Panc1 (cell line): ENCODE measurements around the gene RYR3. TPM values are rescaled to one million over a fixed set of nuclear protein-coding genes. Genes with fewer than 3 reads are reported as not detected.

ENCODE experiments used
- ATAC-seq: fragments of 200-7000 bp; cut with Tn5 transposase; 2 replicates; pipeline ENCODE4 v1.9.1; 2020; ENCODE audit warnings: mild to moderate bottlenecking, moderate library complexity
- BruUV-seq: library from RNA; stranded (reverse); fragments of 400-500 nt; replicated peaks from 2 replicates; lab custom pipeline; 2021; lab: Mats Ljungman, UMichigan
- CTCF ChIA-PET: fragments of 300-600 bp; sonication (Branson Sonifier 250); formaldehyde crosslinking; loops from one replicate; lab custom pipeline; 2022; ENCODE audit warnings: antibody characterized with exemption; lab: Charles Lee
- POLR2A ChIA-PET: fragments of 300-600 bp; sonication (Branson Sonifier 250); formaldehyde crosslinking; loops from one replicate; lab custom pipeline; 2022; ENCODE audit warnings: antibody characterized with exemption; lab: Charles Lee
- DNase-seq: peaks from one replicate; pipeline ENCODE4 v3.0.0-alpha.2; 2010; ENCODE audit warnings: low read depth, low spot score
- H3K27ac ChIP-seq: 2 replicates; pipeline ENCODE4 v1.5.1; 2011; ENCODE audit warnings: mild to moderate bottlenecking, low read length, inconsistent platforms
- H3K27me3 ChIP-seq: fragments of 200-500 bp; sonication (Bioruptor generic); 2 replicates; pipeline ENCODE4 v1.6.0; 2014; ENCODE audit warnings: low read length, inconsistent platforms; ENCODE audit not compliant: control insufficient read depth, insufficient read depth
- H3K36me3 ChIP-seq: fragments of 200-500 bp; sonication (Bioruptor generic); 2 replicates; pipeline ENCODE4 v1.5.1; 2014; ENCODE audit warnings: inconsistent platforms, mild to moderate bottlenecking, low read length, moderate library complexity; ENCODE audit not compliant: control insufficient read depth, insufficient read depth
- H3K4me1 ChIP-seq: 2 replicates; pipeline ENCODE4 v1.5.1; 2011; ENCODE audit warnings: inconsistent platforms, mild to moderate bottlenecking, low read length, moderate library complexity; ENCODE audit not compliant: control insufficient read depth, insufficient read depth
- H3K4me3 ChIP-seq, 2 experiments: 2 replicates each; pipeline ENCODE4 v1.5.1; 2011 to 2012; ENCODE audit warnings: low read depth in 2 of 2, low read length in 2 of 2, mild to moderate bottlenecking in 2 of 2, inconsistent platforms in 1 of 2, moderate library complexity in 1 of 2
- H3K9me3 ChIP-seq: fragments of 200-500 bp; sonication (Bioruptor generic); 2 replicates; pipeline ENCODE4 v1.5.1; 2014; ENCODE audit warnings: low read depth, mild to moderate bottlenecking, inconsistent platforms, low read length, moderate library complexity; ENCODE audit not compliant: control insufficient read depth, insufficient read depth
- POLR2AphosphoS5 ChIP-seq: IDR thresholded peaks from 2 replicates; pipeline ENCODE4 v1.6.1; 2012; ENCODE audit warnings: mild to moderate bottlenecking, low read depth, low read length, moderate library complexity
- SIN3A ChIP-seq: IDR thresholded peaks from 2 replicates; pipeline ENCODE4 v1.6.1; 2012; ENCODE audit warnings: low read depth, mild to moderate bottlenecking, low read length, moderate library complexity, borderline replicate concordance; ENCODE audit not compliant: insufficient read depth
- TCF7L2 ChIP-seq: IDR thresholded peaks from 2 replicates; pipeline ENCODE4 v1.6.1; 2011; ENCODE audit warnings: mild to moderate bottlenecking, low read depth, low read length, inconsistent platforms
- in situ Hi-C: cut with HindIII; loops from 2 replicates; pipeline ENCODE4 v1.10.0; 2016; ENCODE audit warnings: low sequenced_read_pairs, low pct_unique_long_range_greater_than_20kb
- intact Hi-C: fragments of 100-400 bp; cut with micrococcal nuclease; formaldehyde crosslinking; loops from one replicate; pipeline ENCODE4 v1.10.0; 2022; ENCODE audit not compliant: unreplicated experiment
- total RNA-seq: library from RNA; stranded (reverse); gene quantifications from one replicate; pipeline ENCODE4 v1.2.1, GENCODE V29; 2021; ENCODE audit not compliant: unreplicated experiment
- TF ChIP-seq, protein P1 (sequence below): fragments of 450-650 bp; IDR thresholded peaks from 2 replicates; pipeline ENCODE4 v1.5.1; 2017; ENCODE audit warnings: mild to moderate bottlenecking
- TF ChIP-seq, protein P2 (sequence below), 2 experiments: IDR thresholded peaks; 2 replicates each; pipeline ENCODE4 v1.6.1; 2011 to 2012; ENCODE audit warnings: low read depth in 2 of 2, control low read depth in 1 of 2, low read length in 1 of 2, mild to moderate bottlenecking in 1 of 2, moderate library complexity in 1 of 2; ENCODE audit not compliant: insufficient read depth in 1 of 2

The RYR3 gene
- total RNA-seq, 1 experiment from 2014 or later: not detected

DNA sequence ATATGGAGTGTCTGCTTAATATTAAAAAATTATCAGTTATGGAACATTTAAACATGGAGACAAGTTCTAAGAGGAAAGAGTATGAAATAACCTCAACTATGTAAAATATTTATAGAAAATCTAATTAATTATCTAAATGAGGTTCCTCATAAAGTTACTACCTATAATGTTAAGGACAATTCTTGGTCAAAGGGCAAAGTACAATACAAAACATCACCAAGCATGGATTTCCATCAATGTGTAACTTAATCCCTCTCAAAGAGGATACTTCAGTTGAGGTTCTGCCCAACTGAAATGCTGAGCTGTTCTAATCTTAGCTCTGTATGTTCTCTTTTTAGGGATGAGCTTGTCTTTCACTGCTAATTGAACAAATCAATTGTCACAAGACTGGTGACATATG is 601.6 kb downstream of the RYR3 start:
- BruUV-seq: no TSS peak
- in situ Hi-C loops: no loop called here
- H3K4me3 ChIP-seq: no peak overlapping the region
- CTCF ChIA-PET: no interaction called here
- H3K27me3 ChIP-seq: no peaks in the 10 kb centered on the region
- no peaks in the 10 kb centered on the region for H3K36me3 ChIP-seq
- H3K9me3 ChIP-seq: no peaks in the 10 kb centered on the region
- no peaks in the 10 kb centered on the region for H3K4me1 ChIP-seq
- DNase-seq (no peak), ATAC-seq (no peak)
- TF ChIP-seq TCF7L2: no peak
- TF ChIP-seq, protein P1, sequence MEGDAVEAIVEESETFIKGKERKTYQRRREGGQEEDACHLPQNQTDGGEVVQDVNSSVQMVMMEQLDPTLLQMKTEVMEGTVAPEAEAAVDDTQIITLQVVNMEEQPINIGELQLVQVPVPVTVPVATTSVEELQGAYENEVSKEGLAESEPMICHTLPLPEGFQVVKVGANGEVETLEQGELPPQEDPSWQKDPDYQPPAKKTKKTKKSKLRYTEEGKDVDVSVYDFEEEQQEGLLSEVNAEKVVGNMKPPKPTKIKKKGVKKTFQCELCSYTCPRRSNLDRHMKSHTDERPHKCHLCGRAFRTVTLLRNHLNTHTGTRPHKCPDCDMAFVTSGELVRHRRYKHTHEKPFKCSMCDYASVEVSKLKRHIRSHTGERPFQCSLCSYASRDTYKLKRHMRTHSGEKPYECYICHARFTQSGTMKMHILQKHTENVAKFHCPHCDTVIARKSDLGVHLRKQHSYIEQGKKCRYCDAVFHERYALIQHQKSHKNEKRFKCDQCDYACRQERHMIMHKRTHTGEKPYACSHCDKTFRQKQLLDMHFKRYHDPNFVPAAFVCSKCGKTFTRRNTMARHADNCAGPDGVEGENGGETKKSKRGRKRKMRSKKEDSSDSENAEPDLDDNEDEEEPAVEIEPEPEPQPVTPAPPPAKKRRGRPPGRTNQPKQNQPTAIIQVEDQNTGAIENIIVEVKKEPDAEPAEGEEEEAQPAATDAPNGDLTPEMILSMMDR: no peak
- TF ChIP-seq SIN3A: no peak
- TF ChIP-seq, protein P2, sequence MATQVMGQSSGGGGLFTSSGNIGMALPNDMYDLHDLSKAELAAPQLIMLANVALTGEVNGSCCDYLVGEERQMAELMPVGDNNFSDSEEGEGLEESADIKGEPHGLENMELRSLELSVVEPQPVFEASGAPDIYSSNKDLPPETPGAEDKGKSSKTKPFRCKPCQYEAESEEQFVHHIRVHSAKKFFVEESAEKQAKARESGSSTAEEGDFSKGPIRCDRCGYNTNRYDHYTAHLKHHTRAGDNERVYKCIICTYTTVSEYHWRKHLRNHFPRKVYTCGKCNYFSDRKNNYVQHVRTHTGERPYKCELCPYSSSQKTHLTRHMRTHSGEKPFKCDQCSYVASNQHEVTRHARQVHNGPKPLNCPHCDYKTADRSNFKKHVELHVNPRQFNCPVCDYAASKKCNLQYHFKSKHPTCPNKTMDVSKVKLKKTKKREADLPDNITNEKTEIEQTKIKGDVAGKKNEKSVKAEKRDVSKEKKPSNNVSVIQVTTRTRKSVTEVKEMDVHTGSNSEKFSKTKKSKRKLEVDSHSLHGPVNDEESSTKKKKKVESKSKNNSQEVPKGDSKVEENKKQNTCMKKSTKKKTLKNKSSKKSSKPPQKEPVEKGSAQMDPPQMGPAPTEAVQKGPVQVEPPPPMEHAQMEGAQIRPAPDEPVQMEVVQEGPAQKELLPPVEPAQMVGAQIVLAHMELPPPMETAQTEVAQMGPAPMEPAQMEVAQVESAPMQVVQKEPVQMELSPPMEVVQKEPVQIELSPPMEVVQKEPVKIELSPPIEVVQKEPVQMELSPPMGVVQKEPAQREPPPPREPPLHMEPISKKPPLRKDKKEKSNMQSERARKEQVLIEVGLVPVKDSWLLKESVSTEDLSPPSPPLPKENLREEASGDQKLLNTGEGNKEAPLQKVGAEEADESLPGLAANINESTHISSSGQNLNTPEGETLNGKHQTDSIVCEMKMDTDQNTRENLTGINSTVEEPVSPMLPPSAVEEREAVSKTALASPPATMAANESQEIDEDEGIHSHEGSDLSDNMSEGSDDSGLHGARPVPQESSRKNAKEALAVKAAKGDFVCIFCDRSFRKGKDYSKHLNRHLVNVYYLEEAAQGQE (IDR thresholded peaks at IDR 0.05; ENCODE audit: insufficient read depth in 1 of 2, low read depth in 2 of 2, low read length in 1 of 2): no peak
- TF ChIP-seq POLR2AphosphoS5: no peak
- POLR2A ChIA-PET: no interaction called here
- no peak overlapping the region for H3K27ac ChIP-seq
- intact Hi-C loops: no loop called here

DNA sequence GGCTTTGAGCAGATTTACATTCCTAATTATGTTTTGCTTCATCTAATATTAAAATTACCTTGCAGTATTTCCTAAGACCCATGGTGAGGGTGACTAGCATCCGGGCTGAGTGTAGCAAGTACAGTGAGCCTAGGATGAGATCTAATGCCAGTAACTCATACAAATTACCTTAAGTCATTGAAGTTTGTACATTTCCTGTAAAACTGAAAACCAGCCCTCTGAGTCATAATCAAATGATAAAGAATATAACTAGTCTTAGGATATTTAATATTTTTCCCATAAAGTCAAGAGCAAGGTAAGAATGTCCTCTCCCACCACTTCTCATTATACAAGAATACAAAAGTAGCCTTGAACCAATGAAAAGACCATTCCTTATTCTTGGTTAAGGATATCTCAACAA is 602.7 kb downstream of the RYR3 start:
- ATAC-seq: no peak
- intact Hi-C loops (no loop called here), in situ Hi-C loops (no loop called here)
- no peak overlapping the region for H3K4me3 ChIP-seq
- H3K27me3 ChIP-seq: no peaks in the 10 kb centered on the region
- DNase-seq: no peak
- no peaks in the 10 kb centered on the region for H3K9me3 ChIP-seq
- ChIA-PET CTCF (no interaction called here), POLR2A (no interaction called here)
- no peaks in the 10 kb centered on the region for H3K36me3 ChIP-seq
- H3K27ac ChIP-seq: no peak overlapping the region
- TF ChIP-seq, protein P1: no peak
- BruUV-seq: no TSS peak
- no peaks in the 10 kb centered on the region for H3K4me1 ChIP-seq

Other genes with a start within 250 kb of the RYR3 start
- 3.9 TPM for gene FMN1, start 116.3 kb upstream of the RYR3 start, total RNA-seq